Uterus (tissue), 4 donors: ENCODE data around the gene ULK4. TPM values are rescaled to one million over a fixed set of nuclear protein-coding genes. Genes with fewer than 3 reads are reported as not detected.

ENCODE experiments used
- DNase-seq, 2 donors: peaks; one replicate each; pipeline ENCODE4 v3.0.0-alpha.2; 2019 to 2020
- H3K27ac ChIP-seq, 2 donors: fragments of 200-600 bp; sonication (generic); 1 replicate in 1 of 2; 2 replicates in 1 of 2; pipeline ENCODE4 v1.5.1; 2016 to 2018
- H3K27me3 ChIP-seq, 2 donors: fragments of 200-600 bp; sonication (generic); one replicate each; pipeline ENCODE4 v1.5.1; 2018 to 2019; ENCODE audit warnings: control low read depth in 1 of 2
- H3K36me3 ChIP-seq, 2 donors: fragments of 200-600 bp; sonication (generic); one replicate each; pipeline ENCODE4 v1.5.1; 2019; ENCODE audit warnings: control low read depth in 1 of 2
- H3K4me1 ChIP-seq, 2 donors: fragments of 200-600 bp; sonication (generic); one replicate each; pipeline ENCODE4 v1.5.1; 2018 to 2019; ENCODE audit warnings: control low read depth in 1 of 2
- H3K4me3 ChIP-seq, 2 donors: fragments of 200-600 bp; sonication (generic); 1 replicate in 1 of 2; 2 replicates in 1 of 2; pipeline ENCODE4 v1.5.1; 2018 to 2019; ENCODE audit warnings: mild to moderate bottlenecking in 1 of 2
- H3K9me3 ChIP-seq, 2 donors: fragments of 200-600 bp; sonication (generic); one replicate each; pipeline ENCODE4 v1.5.1; 2019; ENCODE audit warnings: control low read depth in 1 of 2
- POLR2A ChIP-seq, 2 donors: fragments of 450-650 bp; IDR thresholded peaks; one replicate each; pipeline ENCODE4 v1.6.1; 2016; ENCODE audit warnings: antibody characterized with exemption in 2 of 2, mild to moderate bottlenecking in 1 of 2, moderate library complexity in 1 of 2
- intact Hi-C: fragments of 100-400 bp; cut with DNase I; formaldehyde crosslinking; loops from one replicate; pipeline ENCODE4 v1.15.1; 2023; ENCODE audit warnings: low total_unique reads
- total RNA-seq, 4 donors: library from RNA; depleted of rRNA in 3 of 4; stranded (reverse); fragments of >200 nt in 3 of 4; gene quantifications; one replicate each; pipeline versions ENCODE4 v1.1.0 to v1.2.4, GENCODE V29; 2014 to 2023
- TF ChIP-seq, protein P1 (sequence below), 4 experiments: fragments of 200-600 bp in 2 of 4; fragments of 450-650 bp in 2 of 4; sonication (generic) in 2 of 4; IDR thresholded peaks; one replicate each; pipeline ENCODE4 v1.5.1; 2016 to 2019; ENCODE audit warnings: antibody characterized with exemption in 4 of 4, mild to moderate bottlenecking in 2 of 4, moderate library complexity in 1 of 4
- donor health status: DM: yes; HTN: yes; CAD: no.

ULK4 gene
- total RNA-seq, 4 donors from 2014 or later: 8.7 to 118 (median 26.1) TPM

DNA sequence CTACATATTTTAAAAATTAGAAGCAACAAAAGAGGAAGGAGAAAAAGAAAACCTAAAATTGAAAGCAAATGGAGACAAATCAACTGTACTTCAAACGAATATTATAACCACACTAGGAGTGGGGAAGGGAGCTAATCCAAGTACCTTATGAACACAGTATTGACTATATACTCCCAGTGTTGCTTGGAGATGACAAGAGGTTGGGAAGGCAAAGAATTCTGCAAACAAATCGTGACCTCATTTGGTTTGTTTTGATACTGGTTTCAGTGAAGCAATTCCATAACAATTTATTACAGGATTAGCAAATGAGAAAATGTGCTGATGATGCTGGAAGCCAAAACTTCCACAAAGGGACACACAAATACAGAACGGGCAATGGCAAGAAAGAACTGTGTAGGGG, 268.1 kb downstream of the ULK4 start:
- H3K27me3 ChIP-seq: no peaks in the 10 kb centered on the region
- peaks cover 0 to 2% of the 10 kb centered on the region in 2 donors for H3K4me1 ChIP-seq
- no peaks in the 10 kb centered on the region for H3K36me3 ChIP-seq
- no peak for TF ChIP-seq POLR2A (IDR thresholded peaks at IDR 0.05)
- TF ChIP-seq, protein P1, sequence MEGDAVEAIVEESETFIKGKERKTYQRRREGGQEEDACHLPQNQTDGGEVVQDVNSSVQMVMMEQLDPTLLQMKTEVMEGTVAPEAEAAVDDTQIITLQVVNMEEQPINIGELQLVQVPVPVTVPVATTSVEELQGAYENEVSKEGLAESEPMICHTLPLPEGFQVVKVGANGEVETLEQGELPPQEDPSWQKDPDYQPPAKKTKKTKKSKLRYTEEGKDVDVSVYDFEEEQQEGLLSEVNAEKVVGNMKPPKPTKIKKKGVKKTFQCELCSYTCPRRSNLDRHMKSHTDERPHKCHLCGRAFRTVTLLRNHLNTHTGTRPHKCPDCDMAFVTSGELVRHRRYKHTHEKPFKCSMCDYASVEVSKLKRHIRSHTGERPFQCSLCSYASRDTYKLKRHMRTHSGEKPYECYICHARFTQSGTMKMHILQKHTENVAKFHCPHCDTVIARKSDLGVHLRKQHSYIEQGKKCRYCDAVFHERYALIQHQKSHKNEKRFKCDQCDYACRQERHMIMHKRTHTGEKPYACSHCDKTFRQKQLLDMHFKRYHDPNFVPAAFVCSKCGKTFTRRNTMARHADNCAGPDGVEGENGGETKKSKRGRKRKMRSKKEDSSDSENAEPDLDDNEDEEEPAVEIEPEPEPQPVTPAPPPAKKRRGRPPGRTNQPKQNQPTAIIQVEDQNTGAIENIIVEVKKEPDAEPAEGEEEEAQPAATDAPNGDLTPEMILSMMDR (IDR thresholded peaks at IDR 0.05): no peak
- no peak overlapping the region for H3K4me3 ChIP-seq
- no peak for DNase-seq
- intact Hi-C loops: no loop called here
- H3K9me3 ChIP-seq: no peaks in the 10 kb centered on the region
- no peak overlapping the region for H3K27ac ChIP-seq

DNA sequence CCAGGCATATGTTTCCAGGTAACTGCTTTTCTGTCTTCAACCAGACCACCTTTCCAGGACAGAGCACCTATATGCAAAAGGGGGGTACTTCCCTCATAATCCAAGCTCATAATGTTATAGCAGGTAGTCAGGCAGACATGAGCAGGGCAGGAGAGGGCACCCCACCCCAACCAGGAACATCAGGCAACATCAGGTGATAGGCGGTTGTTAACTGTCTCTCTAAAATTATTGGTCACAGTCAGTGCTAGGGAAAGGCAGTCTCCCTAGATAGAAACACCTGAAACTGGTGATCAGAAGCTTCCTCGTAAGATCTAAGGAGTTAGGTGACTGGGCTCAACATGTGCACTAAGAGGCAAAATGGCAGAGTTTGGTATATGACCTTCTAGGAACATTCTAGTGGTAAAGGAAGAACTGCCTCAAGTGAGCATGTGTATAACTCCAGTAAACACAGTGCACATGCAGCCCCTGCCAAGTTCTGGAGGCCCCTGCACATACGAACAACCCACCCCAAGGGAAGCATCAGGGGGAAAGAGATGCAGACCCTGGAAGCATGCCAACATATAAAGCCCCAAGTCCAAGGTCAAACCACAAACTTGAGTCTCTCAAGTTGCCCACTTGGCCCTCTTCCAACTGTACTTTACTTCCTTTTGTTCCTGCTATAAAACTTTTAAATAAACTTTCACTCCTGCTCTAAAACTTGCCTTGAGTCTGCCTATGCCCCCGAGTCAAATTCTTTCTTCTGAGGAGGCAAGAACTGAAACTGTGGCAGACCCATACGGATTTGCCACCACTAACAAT, 270.9 kb downstream of the ULK4 start:
- Histone ChIP-seq H3K36me3 (no peaks in the 10 kb centered on the region), H3K27ac (no peak overlapping the region), H3K4me1 (peaks cover 0 to 4% of the 10 kb centered on the region in 2 donors), H3K27me3 (no peaks in the 10 kb centered on the region), H3K4me3 (no peak overlapping the region), H3K9me3 (no peaks in the 10 kb centered on the region)
- no peak for DNase-seq
- intact Hi-C loops: no loop called here
- no peak for TF ChIP-seq POLR2A (IDR thresholded peaks at IDR 0.05)
- TF ChIP-seq, protein P1 (IDR thresholded peaks at IDR 0.05): no peak

DNA sequence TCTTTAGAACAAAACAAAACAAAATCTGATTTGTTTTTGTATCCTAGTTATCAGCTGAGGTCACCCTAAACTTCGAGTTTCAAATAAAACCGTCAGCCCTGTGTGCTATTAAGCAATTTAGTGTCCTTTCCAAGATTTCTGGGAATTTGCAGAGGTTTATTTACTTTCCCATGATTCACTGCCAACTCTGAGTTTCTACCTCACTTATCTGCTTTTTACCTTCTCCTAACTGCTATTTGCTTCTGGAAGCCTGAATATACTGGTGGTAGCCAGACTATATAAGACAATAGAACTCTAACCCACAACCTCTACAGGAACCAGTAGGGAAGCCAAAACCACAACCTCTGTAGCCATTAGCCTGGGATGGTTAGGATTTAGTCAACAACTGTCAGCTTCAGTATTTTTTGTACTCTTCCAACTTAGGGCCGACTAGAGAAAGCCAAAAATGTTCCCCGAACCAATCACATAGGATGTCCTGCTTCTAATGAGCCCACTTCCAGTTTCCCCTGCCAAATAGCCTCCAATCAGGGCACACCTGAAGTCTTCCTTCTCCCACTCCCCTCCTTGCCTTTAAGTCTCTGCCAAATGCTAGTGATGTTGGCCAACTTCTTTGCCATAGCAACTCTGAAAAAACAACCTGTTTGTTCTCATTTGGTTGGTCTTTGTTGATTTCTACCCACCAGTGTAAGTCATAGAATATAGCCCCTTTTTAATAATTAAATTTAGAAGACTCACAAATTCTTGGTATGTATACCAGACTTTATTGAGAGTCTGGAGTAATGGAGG, 273.1 kb downstream of the ULK4 start:
- Histone ChIP-seq H3K4me3 (no peak overlapping the region), H3K27ac (peak overlapping the region; percentile 78 to 85)
- TF ChIP-seq, protein P1 (IDR thresholded peaks at IDR 0.05): no peak
- no peak for TF ChIP-seq POLR2A (IDR thresholded peaks at IDR 0.05)

DNA sequence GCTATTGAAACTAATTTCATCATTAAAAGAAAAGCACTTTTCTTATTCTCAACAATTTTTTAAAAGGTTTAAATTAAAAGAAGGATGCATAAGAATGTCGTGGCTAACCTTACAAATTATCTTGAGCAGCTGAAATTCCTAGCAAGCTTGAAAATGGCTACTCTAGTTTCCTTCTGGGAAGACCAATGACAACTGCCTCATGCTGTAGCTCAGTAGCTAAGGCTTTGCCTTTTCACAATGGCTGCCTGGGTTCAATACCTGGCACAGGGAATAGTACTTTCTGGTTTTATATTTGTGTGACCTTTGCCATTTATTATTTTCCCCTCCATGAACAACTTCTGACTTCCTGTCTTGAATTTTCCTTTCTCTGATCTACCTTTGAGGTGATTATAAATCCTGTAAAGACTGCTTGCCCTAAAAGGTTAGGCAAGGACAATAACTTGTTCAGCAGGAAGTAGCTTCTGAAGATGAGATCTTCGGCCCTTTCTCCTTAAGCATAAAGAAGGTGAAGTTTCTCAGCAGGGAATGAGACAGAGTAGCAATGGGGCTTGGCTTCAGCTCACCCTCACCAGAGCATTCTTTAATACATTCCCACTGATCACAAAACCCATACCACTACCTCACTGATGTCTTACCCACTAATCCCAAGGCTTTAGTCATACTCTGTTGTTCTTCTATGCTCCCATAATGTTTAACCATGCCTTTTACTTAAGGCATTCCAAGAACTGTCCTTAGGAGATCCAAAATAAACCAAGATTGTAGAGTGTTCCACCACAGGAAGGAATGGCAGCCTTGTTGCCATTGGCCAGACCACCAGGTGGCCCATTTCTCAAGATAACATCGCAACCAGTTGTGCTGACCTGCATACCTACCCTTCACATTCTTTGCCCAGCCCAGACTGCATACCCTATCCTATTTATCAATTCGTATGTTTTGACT, 276.8 kb downstream of the ULK4 start:
- no peak overlapping the region for H3K4me3 ChIP-seq
- DNase-seq: no peak
- no peak for TF ChIP-seq POLR2A (IDR thresholded peaks at IDR 0.05)
- TF ChIP-seq, protein P1 (IDR thresholded peaks at IDR 0.05): no peak
- H3K4me1 ChIP-seq: peaks cover 0 to 4% of the 10 kb centered on the region in 2 donors
- no peaks in the 10 kb centered on the region for H3K27me3 ChIP-seq
- H3K36me3 ChIP-seq: no peaks in the 10 kb centered on the region
- intact Hi-C loops: no loop called here
- no peaks in the 10 kb centered on the region for H3K9me3 ChIP-seq
- H3K27ac ChIP-seq: no peak overlapping the region

More for the DNA sequence above, 273.1 kb downstream of the ULK4 start:
- DNase-seq: no peak
- intact Hi-C loops: no loop called here
- no peaks in the 10 kb centered on the region for H3K36me3 ChIP-seq
- peaks cover 0 to 4% of the 10 kb centered on the region in 2 donors for H3K4me1 ChIP-seq
- no peaks in the 10 kb centered on the region for H3K9me3 ChIP-seq
- no peaks in the 10 kb centered on the region for H3K27me3 ChIP-seq
